T follicular helper cell (primary cell): ENCODE data around the gene DPM1.
"Not testable (repeated sequence)": the region's sequence is repeated elsewhere in the genome, so short reads cannot be mapped to it uniquely, and the experiment has no call there.

ENCODE experiments used
- DNase-seq: peaks from one replicate; pipeline ENCODE4 v3.0.0-alpha.2; 2020; ENCODE audit warnings: low read depth

DPM1 gene

DNA sequence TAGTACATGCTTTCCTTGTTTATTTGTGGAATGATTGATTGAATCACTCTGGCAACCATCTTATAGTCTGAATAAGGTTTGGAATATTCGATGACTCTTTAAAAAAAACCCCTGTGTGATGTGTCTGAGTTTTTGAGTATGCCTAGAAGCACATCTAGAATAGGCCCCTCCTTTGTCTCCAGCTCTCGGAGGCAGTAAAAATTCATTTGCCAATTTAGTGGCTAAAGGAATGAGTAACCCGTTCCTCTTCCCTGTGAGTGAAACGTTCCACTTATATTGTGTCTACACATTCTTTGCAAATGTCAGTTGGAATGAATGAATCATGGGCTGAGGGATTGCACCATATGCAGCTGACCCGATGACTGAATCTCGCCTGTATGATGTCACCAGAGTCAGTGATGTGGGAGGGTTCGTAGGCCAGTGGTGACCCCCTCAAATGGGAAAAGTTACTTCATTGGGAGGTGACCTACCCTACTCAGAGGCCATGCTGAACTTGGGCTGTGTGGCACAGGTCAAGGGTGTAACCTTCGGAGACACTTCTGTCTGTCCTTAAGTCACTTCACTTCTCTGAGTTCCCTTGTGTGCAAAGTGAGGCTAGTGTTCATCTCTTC, 21.8 kb upstream of the DPM1 start:
- no peak for DNase-seq

DNA sequence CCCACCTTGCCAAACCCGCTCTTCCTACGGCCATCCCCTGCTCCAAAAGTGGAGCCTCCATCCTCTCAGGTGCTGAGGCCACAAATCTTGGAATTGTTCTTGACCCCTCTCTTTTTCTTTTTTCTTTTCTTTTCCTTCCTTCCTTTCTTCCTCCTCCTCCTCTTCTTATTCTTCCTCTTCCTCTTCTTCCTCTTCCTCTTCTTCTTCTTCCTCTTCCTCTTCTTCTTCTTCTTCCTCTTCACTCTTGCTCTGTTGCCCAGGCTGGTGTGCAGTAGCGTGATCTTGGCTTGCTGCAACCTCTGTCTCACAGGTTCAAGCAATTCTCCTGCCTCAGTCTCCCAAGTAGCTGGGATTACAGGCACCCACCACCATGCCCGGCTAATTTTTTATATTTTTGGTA, 20.2 kb upstream of the DPM1 start:
- DNase-seq, result not testable (repeated sequence)

DNA sequence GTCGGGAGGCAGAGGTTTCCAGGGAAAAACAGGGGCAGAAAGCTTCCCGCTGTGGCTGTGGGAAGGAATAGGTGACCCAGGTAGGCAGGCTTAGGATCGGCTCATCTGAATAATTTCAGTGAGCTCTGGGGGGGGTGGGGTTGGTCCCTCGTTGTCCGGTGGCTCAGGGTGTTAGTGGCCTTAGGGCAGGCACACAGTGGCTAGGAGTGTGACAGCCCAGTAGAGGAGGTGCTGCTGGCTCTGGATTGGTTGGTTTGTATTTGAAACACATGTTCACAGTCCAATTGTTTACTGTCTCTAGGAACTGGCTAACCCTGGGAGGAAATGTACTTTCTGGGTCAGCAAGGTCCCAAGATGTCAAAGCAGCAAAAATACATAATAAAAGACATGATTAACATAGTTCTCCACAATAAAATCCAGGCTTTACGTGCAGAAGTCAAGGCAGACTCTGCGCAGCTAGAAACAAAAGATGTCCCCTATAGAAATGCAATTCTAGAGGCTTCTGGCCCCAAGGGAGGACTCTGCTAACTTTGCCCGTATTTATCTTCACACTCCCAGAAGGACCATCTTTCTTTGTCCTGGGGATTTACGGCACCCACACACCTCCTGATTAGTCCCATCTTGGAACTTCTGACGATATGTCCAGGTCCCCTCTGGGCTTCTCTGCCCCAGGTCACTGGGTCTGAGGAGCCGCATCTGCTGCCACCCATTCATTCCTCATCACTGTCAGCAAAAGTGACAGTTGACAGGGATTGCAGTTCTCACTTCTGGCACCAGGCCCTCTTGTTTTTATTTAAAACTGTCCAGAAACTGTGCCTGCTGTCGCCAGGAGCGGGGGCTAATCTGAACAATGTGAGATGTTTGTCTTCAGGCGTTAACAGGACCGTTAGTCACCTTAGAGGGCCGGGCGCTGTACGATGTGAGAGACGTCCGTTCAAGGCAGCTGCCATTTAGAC, 19.0 kb upstream of the DPM1 start:
- DNase-seq, result no peak

DNA sequence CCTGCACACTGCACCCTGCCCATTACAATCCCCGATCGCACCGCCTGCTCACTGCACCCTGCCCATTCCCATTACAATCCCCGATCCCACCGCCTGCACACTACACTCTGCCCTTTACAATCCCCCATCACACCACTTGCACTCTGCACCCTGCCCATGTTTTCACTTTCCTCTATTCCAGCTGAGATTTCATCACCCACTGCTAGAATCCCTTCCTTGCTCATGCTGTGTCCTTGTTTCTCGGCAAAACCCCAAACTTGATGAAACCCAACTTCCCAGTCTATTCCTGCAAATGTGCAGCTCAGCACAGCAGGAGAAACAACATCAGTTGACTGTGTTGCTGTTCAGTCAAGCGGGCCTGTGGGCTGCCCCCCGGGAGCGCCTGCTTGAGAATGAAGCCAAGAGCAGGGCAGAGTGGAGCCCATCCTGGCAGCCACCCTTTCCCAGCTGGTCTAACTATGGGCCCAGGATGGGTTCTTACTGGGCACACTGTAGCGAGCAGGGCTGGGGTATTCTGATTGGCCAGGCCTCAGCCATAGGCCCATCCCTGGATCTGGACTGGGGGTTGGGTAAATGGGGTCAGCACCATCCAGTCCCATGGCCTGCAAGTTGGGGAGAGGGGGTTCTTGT, 17.5 kb upstream of the DPM1 start:
- no peak for DNase-seq

DNA sequence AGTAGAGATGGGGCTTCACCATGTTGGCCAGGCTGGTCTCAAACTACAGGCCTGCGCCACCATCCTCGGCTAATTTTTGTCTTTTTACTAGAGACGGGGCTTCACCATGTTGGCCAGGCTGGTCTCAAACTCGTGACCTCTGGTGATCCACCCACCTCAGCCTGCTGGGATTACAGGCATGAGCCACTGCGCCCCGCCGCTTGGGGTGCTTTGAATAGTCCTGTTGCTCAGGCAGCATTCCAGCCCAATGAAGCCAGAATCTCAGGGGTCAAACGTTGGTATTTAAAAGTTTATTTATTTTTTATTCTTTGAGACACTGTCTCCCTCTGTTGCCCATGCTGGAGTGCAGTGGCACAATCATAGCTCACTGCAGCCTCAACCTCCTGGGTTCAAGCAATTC, 11.6 kb upstream of the DPM1 start:
- DNase-seq, result no peak

DNA sequence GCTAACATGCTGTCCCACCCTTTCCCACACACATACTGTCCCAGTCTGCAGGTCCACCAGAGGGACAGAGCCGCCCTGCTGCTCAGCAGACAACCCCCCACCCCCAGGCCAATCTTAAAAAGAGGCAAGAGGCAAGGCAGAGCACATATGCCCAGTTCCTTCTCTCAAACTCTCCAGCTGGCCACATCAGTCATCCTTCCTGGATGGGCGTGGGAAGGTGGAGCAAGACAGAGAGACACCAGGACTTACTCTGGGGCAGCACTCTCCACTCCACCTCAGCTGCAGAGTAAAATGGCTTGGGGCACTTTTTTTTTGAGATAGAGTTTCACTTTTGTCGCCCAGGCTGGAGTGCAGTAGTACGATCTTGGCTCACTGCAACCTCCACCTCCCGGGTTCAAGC, 11.1 kb upstream of the DPM1 start:
- DNase-seq, result no peak

DNA sequence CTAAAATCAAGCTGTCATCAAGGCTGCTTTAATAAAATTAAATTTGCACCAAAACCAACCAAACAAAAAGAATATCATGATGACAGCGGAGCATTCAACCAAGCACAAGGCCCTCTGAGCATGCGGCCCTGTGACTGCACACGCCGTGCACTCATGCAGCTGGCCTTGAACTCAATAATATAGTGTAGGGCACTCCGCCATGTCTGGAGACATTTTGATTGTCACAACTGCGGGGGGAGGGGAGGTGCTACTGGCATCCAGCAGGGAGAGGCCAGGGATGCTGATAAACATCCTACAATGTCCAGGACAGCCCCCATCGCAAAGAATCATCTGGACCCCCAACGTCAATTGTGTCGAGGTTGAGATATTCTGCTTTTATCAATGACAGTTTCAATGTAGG, 10.0 kb upstream of the DPM1 start:
- no peak for DNase-seq

DNA sequence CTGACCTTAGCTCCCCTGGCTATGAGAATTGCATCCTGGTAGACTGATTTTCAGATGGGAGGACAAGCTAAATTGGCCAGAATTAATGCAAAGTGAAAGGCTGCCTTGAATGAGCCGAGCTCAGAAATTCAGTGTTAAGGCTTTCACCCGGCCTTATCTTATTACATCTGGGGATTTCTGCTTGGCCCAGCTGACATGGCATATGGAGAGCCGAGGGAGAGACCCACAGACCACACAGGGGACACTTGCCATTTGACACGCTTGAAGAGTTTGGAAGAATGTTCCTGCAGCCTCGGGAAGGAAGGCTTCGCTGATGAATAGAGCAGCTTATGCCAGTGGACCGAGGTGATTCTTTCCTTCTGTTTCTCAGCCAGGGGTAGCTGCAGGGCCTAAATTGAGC, 9.3 kb upstream of the DPM1 start:
- DNase-seq, result no peak

DNA sequence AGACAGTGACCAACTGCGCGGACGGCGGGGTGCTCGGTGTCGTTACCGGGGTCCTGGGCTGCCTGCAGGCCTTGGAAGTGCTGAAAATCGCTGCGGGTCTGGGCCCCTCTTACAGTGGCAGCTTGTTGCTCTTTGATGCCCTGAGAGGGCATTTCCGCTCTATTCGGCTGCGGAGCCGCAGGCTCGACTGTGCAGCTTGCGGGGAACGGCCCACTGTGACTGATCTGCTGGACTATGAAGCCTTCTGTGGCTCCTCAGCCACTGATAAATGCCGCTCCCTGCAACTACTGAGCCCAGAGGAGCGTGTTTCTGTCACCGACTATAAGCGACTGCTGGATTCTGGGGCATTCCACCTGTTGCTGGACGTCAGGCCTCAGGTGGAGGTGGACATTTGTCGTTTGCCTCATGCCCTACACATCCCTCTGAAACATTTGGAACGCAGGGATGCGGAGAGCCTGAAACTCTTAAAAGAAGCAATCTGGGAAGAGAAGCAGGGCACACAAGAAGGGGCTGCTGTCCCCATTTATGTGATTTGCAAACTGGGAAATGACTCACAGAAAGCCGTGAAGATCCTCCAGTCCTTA, 1.3 kb upstream of the DPM1 start:
- no peak for DNase-seq

DNA sequence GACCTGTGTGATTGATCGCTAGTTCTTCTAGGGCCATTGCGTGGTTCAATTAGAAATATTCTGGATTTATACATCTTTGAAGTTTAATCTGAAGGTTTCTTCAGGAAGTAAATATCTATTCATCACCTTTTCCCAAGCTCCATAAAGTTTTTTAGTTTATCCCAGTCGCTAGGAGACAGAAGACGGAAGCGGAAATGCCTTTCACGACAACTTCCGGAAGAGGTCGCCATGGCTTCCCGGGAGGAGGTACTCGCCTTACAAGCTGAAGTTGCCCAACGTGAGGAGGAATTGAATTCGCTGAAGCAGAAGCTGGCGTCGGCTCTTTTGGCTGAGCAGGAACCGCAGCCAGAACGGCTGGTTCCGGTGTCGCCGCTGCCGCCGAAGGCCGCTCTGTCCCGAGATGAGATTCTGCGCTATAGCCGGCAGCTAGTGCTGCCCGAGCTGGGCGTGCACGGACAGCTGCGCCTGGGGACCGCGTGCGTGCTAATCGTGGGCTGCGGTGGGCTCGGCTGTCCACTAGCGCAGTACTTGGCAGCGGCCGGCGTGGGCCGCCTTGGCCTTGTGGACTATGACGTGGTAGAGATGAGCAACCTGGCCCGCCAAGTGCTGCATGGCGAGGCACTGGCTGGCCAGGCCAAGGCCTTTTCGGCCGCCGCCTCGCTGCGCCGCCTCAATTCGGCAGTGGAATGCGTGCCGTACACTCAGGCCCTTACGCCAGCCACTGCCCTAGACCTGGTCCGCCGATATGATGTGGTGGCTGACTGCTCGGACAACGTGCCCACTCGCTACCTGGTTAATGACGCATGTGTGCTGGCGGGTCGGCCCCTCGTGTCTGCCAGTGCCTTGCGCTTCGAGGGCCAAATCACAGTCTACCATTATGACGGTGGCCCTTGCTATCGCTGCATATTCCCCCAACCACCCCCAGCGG, 547 bp upstream of the DPM1 start, which contains the start of gene MOCS3:
TSS of gene MOCS3 (plus strand) at position 204 of the 928 bp plus-strand sequence. CDS start at position 229, 25 bp downstream.
- DNase-seq, result peak; percentile 79

DNA sequence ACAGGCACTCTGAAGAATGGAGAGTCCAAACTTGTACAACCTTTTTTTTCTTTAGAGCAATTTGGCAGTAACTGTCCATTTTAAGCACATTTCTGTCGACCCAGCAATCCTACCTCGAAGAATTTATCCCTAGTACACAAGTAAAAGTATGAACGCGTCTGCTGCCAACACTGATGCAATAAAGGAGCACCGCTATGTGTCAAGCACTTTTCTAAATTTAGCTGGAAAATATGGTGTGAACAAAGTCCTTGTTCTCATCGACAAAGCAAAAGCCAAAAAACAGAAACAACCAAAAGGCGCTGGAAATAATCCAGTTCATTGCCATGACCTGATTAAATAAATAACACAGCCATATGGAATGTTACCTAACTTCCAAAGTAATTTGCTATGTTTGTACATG, 1.1 kb downstream of the DPM1 start:
- no peak for DNase-seq

DNA sequence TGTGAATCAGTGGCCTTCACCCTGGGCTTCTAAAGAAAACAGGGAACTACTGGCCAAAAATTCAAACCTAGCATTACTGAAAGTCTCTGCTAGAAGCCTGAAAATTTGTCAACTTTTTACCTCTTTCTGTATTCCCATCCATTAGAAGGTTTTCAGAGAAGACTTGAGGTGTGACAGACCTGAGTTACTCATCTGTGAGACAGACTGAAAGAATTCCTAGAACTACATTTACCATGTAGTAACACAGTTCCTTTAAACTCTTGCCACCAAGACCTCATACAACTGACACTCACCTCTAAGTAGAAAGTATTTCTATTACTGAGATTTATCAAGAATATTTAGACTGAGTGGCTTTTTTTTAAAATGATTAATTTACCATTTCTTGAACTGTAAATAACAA, 4.5 kb downstream of the DPM1 start:
- no peak for DNase-seq

DNA sequence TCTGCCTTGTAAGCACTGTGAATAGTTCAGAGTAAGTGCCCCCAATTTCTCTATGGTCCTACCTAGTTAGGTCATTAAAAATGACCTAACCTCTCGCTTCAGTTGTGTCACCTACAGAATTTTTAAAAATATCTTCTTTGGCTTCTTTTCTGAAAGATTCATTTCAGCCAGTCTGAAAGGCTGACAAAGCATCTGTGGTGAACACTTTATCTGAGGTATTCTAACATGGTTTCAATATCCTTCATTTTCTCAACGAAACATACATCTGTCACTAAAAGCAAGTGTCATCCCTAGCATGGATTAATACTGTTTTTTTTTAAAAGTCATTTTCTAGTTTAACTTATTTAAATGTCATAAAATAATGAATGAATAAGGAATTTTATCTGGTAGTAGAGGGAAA, 5.1 kb downstream of the DPM1 start:
- no peak for DNase-seq

DNA sequence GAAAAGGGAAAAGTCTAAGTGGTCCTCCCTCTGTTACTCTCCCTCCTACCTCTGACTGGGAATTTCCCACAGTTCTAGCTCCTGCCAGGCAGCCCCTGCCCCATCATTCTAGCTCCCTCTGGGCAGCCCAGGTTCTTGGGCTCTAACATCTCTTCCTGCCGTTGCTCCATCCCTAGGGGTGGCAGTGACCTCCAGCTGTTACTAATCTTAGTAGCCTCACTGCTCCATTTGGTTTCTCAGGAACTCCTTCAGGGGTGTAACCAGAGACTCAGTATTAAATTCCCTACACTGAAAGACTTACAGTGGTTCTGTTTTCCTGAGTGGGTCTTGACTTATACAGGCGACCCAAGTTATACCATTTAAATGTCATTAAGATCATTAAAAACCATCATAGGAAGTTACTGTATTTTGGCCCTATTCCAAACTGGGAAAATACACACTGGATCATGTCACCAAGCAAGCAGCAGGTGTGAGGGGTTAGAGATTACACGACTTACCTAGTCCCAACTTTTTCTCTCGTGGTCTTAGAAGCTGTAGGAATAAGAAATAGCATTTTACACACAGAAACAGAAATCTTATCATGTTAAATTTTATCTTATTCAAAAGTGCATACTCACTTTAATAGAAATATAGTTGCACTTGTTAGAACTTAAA, 10.1 kb downstream of the DPM1 start:
- no peak for DNase-seq

DNA sequence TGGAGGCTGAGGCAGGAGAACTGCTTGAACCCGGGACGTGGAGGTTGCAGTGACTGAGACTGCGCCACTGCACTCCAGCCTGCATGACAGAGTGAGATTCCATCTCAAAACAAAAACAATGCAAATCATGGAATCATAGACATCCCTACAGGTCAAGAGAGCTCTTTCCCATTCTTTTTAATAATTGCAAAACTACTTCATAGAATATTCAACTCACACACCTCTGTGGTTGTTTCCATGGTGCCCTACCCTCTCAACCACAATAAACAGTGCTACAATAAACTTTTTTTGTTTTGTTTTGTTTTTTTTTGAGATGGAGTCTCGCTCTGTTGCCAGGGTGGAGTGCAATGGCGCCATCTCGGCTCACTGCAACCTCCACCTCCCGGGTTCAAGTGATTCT, 15.3 kb downstream of the DPM1 start:
- DNase-seq, result no peak

DNA sequence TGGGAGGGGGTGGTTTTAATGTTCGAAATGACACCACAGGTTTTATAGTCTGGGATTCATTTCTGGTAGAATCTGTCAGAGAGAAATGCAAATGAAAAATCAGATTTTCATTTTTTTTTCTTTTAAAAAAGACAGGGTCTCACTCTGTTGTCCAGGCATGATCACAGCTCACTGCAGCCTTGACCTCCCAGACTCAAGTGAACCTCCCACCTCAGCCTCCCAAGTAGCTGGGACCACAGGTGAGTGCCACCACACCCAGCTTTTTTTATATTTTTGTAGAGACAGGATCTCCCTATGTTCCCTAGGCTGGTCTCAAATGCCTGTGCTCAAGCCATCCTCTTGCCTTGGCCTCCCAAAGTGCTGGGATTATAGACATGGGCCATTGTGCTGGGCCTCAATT, 24.7 kb downstream of the DPM1 start:
- no peak for DNase-seq

DNA sequence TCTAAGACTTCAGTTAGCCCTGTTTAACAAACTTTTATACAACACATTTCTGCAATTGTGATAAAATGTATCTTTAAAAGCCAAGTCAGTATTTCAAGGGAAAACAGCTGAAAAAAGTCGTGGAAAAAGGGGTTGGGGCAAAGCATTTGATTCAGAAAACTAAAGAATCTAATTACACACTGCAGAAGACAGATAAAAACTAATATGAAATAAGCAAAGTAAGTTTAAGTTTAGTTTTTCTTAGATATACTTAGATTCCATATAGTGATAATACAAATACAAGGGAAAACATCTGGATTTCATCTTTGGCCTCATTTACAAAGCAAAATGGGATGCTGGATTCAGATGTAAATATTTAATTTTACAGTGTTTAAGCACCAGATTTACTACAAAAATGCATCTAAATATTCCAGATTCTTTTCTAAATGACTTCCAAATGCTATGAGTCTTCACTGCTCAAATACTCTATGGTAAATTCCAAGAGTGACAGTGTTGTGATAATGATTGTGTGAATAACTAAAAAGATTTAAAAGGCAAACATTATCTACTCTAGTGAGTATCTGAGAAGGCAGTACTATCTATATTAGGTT, 25.5 kb downstream of the DPM1 start:
- no peak for DNase-seq

DNA sequence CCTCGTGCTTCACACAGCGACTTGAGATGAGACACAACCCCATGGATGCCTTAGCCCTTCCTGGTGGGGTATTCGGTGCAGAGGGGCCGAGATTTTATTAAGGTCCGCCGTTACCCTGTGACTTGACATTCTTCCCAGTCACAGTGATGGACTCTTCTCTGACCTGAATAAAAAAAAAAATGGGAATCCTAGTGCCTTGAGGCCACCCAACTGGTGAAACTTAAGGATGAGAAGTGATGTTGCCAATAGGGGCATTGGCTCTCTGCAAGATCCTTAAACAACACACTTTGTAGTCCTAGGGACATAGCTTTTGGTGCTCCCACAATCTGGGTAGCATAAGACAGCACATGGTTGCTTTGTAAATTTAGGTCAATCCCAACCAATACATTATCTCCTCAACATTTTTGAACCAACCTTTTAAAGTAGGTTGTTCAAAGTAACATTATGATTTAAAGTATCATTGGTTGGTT, 26.3 kb downstream of the DPM1 start:
- no peak for DNase-seq

DNA sequence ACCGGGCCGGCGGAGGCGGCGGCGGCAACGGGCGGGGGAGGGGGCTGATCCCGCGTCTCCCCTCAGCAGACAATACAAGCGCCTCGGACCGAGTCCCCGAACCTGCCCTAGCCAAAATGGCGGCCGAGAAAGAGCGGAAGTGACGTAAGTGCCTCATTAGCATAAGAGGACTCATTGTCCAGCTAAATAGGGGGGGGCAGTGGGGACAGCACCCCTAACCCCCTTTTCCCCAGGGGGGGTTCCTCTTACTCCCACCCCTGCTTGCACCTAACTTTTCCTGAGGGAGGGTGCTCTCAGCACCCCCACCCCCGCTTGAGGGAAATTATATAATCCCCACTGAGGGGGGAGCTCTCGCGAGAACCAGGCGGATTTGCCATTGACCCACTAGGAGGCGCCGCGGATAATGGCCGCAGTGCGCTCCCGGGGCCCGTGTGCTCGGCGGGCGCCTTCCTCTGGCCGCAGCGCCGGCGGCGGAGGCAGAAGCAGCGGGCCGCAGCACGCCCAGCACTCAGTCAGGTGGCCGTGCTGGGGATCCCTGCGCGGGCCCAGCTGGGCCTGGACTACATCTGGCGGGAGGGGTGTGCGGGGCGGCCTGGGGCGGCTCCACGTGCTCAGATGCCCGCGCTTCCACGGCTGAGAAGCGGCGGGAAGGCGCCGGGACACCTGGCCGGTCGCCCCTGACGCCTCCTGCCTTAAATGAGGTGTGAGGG, 26.9 kb downstream of the DPM1 start, which contains the start of gene ADNP:
TSS of gene ADNP (minus strand) at position 132 of the 710 bp plus-strand sequence. CDS start 27,441 bp downstream, outside the sequence.
- peak; percentile 85 for DNase-seq

DNA sequence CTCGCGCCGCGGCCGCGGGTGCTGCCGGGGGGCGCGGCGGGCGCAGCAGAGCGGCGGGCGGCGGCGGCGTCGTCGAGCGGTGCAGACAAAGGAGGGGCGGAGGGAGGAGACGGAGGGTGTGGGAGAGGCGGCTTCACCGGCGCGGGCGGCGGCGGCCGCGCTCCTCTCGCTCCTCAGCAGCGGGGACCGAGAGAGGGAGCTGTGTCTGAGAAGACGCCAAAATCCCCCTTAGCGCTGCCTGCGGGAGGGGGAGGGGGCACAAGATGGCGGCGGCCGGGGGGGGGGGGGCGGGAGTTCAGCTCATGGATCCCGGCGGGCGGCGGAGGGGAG, 27.4 kb downstream of the DPM1 start:
- peak; percentile 68 for DNase-seq
